Stimulated activated CD8-positive, alpha-beta memory T cell treated with anti-CD3 and anti-CD28 coated beads, Interleukin-12 subunit alpha, Interleukin-12 subunit beta, amount 100 ng/mL, for 24 hours (primary cell): ENCODE measurements around the gene MPZL3.

Source experiments
- DNase-seq: peaks from one replicate; pipeline ENCODE4 v3.0.0-alpha.2; 2020; ENCODE audit errors: extremely low read depth

The MPZL3 gene

GRCh38 chr11:118264569-118265465 lies 12.7 kb upstream of the MPZL3 start:
- no peak for DNase-seq

DNA sequence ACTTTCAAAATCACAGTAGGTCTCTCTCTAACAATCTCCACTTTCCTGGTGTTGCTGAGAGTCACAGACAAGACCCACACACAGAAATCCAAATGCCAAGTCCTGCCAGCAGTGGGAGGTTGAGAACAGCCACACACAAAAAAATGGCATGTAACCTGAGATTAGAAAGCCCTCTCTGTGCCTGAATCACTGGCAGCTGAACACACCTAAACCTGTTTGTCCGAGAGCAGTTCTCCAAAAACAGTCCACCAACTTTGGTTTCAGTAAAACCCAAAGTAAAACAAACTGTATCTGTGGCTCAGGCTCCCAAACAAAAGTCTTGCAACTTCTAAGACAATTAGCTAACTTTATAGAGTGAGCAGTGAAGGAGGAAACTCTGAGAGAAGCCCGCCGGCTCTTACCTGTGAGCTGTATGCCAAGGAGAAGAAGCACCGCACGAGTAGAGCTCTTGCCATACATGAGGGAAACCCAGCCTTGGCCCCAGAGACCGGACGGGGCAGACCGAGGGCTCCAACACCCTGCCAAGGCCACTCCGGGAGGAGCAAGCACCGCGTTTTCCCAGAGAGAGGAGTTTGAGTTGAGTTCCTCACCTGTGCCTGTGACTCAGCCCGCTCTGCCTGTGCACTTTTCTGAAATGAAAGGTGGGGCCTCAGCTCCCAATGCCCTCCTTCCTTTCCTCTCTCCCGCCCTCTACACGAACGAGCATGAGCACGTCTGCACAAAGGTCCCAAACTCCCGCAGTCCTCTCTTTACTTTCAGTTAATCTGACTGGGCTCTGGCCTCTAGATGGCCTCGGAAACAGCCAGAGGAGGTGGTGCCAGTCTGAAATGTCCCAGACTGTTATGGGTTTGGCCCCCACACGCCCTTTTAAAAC lies 11.8 kb upstream of the MPZL3 start, which contains the start of gene MPZL2:
Gene MPZL2 (minus strand): TSS at position 603 of the 874 bp plus-strand sequence. CDS start 144 bp downstream, at position 459.
- no peak for DNase-seq

DNA sequence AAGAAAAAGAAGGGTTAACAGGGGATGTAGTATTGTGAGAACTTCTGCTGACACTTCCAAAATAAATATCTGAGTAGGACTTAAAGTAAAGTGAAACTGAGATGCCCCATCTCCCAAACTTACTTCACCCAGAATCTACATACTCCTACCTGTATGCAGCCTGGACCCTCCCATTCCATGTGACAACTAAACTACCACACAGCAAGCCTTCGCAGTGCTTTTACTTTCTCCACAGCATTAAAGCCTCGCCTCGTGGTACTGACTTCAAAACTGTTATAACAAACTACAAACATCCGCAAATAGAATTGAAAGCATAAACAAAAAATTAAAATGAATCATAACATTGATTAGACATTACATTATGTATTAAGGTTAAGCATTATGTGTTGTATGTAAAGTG lies 10.9 kb upstream of the MPZL3 start:
- no peak for DNase-seq

- DNase-seq, result no peak
These were observed 8.2 kb upstream of the MPZL3 start for GRCh38 chr11:118260353-118260752.

- DNase-seq, result no peak
These were observed 7.0 kb upstream of the MPZL3 start for GRCh38 chr11:118259138-118259537.

DNA sequence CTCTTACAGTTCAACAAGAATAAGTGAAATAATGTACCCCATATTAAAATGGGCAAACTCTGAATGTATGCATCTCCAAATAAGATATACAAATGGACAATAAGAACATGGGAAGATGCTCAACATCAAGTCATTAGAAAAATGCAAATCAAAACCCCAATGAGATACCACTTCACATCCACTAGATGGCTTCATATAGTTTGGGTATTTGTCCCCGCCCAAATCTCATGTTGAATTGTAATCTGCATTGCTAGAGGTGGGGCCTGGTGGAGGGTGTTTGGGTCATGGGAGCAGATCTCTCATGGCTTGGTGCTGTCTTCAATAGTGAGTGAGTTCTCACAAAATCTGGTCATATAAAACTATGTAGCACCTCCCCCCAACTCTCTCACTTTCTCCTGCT lies 6.2 kb upstream of the MPZL3 start:
- DNase-seq, result no peak

- DNase-seq, result no peak
These were observed 523 bp upstream of the MPZL3 start for GRCh38 chr11:118252688-118253087.

DNA sequence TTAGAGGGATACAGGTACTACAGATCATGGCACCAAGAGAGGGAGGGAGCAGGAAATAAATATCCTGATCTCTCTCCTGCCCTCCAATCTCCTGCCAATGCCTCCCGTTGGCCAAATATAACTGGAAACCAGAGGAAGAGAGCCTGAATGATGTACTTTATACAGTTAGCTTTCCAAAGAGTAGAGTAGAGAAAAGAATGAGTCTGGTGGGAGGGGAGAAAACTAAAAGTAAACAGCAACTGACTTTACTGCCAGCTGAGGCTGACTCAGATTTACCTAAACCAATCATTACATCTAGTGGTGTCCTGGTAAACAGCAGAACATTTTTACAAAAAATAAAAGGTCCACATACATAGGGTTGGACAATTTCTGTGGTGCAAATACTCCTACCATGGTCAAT lies 5.1 kb downstream of the MPZL3 start:
- DNase-seq, result no peak

DNA sequence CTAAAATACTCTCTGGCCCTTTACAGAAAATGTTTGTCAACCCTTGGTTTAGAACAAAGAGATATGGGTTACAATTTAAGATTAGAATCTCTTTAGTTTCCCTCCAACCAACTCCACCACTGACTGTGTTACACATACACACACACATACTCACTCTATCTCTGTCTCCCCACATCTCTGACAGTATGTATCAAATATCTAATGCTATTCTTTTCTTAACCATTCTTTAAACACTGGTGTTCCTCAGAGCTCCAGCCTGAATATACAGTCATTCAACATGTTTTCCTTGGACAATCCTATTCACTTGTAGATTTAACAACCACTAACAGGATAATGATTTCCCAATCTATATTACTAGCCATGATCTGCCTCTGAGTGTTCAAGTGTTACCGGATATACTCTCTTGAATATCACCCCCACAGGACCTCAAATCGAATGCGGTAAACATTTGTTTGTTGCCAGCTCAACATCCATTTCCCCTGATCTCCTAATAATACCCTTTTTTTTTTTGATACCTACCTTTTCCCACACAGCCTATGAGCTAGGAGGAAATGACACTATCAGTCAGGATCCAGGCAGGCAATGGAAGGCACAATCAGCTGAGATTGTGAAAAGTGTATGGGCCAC lies 6.1 kb downstream of the MPZL3 start:
- DNase-seq, result no peak

- no peak for DNase-seq
These were observed 8.0 kb downstream of the MPZL3 start for GRCh38 chr11:118243993-118244762.

GRCh38 chr11:118243161-118243560 lies 9.0 kb downstream of the MPZL3 start:
- no peak for DNase-seq

GRCh38 chr11:118241764-118242098 lies 10.4 kb downstream of the MPZL3 start:
- DNase-seq, result no peak

DNA sequence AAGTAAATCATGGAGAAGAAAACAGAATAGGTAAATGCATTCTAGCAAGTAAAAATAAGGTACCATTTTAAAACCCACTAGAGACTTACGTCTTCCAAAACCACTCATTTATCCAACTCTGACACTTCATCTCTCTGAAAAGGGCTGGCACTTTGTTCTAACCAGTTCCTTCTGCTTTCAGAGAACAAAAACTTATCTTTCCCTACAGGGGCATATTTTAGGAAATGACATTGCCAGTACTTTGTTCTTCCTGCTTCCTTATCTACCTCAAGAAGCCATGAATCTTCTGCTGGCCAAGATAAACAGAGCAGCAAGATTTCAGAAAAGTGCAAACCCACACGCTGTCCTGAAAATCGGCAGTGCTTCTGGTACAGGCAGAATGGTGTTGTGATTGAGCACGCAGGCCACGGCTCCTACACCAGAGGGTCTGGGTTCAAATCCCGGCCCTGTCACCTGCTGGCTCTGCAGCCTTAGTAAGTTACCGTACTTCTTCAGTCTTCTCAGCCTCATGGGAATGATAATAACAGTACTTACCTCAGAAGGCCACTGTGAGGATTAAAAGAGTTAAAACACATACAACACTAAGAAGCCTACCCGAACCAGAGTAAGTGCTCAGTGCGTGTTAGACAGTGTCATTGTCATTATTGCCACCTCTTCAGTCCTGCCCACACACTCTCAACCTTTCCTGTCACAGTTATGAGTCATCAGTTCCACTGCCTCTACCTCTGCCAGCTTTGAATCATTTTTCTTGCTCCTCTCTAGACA lies 11.0 kb downstream of the MPZL3 start:
- no peak for DNase-seq

DNA sequence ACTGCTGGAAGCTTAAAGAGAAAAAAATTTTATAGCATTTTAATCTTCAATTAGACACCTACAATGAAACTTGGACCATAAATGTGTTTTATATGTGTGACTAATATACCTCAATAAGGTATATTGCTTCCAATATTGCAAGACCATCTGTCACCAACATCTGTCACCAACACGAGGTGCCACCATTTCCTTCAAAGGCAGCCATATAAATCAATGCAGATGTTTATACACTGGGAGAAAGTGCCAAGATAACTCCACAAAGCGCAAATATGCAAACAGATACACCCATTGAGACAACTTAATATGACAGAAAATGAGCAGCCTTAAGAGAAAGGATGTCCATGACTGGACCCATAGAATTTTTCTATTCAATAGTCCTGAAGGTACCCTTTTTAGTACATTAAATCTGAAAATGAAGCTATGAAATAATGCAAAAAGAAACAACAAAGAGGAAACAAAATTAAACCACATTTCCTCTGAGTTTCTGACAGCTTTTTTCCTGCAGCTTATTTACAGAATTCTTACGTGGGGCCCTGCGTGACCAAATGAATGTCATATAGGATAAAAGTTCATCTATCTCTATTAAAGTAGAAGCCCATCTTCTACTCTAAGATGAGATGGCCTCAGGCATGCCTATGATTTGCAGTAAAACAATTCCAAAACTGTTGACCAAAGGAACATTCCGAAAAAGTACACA lies 12.5 kb downstream of the MPZL3 start:
- no peak for DNase-seq

- DNase-seq, result no peak
These were observed 13.2 kb downstream of the MPZL3 start for GRCh38 chr11:118238929-118239328.

- DNase-seq, result no peak
These were observed 13.7 kb downstream of the MPZL3 start for GRCh38 chr11:118238421-118238820.

DNA sequence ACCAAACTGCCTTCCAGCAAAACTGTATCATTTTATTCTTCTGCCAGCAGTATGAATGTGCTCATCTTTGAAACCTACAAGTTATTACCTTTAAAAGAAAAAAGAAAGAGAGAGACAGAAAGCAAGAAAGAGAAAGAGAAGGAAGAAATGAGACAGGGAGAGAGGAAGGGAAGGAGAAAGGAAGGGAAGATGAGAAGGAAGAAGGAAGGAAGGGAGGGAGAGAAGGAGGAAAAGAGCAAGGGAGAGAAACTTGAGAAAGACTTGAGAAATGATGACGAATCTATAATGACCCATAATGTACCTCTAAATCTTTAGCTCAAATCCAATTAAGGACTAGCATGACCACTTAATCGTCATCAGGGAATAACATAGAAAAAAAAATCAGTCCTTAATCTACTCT lies 16.0 kb downstream of the MPZL3 start:
- DNase-seq, result no peak

GRCh38 chr11:118234833-118235232 lies 17.3 kb downstream of the MPZL3 start:
- DNase-seq, result no peak

DNA sequence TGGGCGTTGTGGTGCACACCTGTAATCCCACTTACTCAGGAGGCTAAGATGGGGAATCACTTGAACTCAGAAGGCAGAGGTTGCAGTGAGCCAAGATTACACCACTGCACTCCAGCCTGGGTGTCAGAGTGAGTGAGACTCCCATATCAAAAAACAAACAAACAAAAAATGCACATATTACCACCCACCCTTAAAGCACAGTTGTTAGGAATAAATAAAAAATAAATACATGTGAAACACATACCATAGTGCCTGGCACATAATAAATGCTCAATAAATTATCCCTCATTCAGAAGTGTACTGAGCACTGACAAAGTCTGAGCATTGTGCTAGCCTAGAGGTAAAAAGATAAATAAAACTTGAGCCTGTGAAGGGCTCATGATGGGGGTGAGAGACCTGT lies 18.3 kb downstream of the MPZL3 start:
- DNase-seq, result no peak

GRCh38 chr11:118233377-118233776 lies 18.8 kb downstream of the MPZL3 start:
- no peak for DNase-seq
